Renal cortex interstitium (tissue), 15 donors: Measurements from ENCODE around the gene ZSWIM7. TPM values are rescaled to one million over a fixed set of nuclear protein-coding genes. Genes with fewer than 3 reads are reported as not detected.

Source experiments
- DNase-seq, 11 donors: peaks; one replicate each; pipeline ENCODE4 v3.0.0-alpha.2; 2013; ENCODE audit warnings: low read depth in 9 of 11, low spot score in 4 of 11; ENCODE audit errors: extremely low read depth in 1 of 11
- long read RNA-seq, 16 experiments: transcript quantifications; one replicate each; lab custom pipeline, GENCODE V29; 2026
- polyA plus RNA-seq, 3 donors: library from polyadenylated mRNA; unstranded; fragments of 120-200 nt; gene quantifications; one replicate each; pipeline ENCODE4 v1.2.1, GENCODE V29; 2013; ENCODE audit not compliant: insufficient read length in 3 of 3

ZSWIM7 gene, protein sequence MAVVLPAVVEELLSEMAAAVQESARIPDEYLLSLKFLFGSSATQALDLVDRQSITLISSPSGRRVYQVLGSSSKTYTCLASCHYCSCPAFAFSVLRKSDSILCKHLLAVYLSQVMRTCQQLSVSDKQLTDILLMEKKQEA
- polyA plus RNA-seq = 10 to 100 TPM; 41.2 to 64.2 (median 49.5) TPM
- long read RNA-seq, donor 1, partial matches to known transcripts = 6 of 14 reads
- long read RNA-seq, donor 1, other reads (novel, unspliced or antisense) = 0 of 14 reads
- long read RNA-seq, donor 2, partial matches to known transcripts = 0 of 8 reads
- long read RNA-seq, donor 2, other reads (novel, unspliced or antisense) = 0 of 8 reads
- long read RNA-seq, donor 3, transcript ZSWIM7-201 (5 exons, 2,008 nt) = major isoform, 8 of 18 reads
- long read RNA-seq, donor 3, partial matches to known transcripts = 0 of 18 reads
- long read RNA-seq, donor 3, other reads (novel, unspliced or antisense) = 0 of 18 reads
- long read RNA-seq, donor 4, transcript ZSWIM7-201 (5 exons, 2,008 nt) = major isoform, 7 of 14 reads
- long read RNA-seq, donor 4, partial matches to known transcripts = 0 of 14 reads
- long read RNA-seq, donor 4, other reads (novel, unspliced or antisense) = 0 of 14 reads
- long read RNA-seq, donor 5 = 0 reads
- long read RNA-seq, donor 6, partial matches to known transcripts = 29 of 56 reads
- long read RNA-seq, donor 6, other reads (novel, unspliced or antisense) = 18 of 56 reads
- long read RNA-seq, donor 7, partial matches to known transcripts = 10 of 21 reads
- long read RNA-seq, donor 7, other reads (novel, unspliced or antisense) = 0 of 21 reads
- long read RNA-seq, donor 8 = 0 reads
- long read RNA-seq, donor 9, transcript ZSWIM7-201 (5 exons, 2,008 nt) = major isoform, 5 of 11 reads
- long read RNA-seq, donor 9, partial matches to known transcripts = 0 of 11 reads
- long read RNA-seq, donor 9, other reads (novel, unspliced or antisense) = 0 of 11 reads
- long read RNA-seq, donor 10, transcript ZSWIM7-201 (5 exons, 2,008 nt) = minor isoform, 5 of 23 reads
- long read RNA-seq, donor 10, transcript ZSWIM7-212 (5 exons, 879 nt) = major isoform, 6 of 23 reads
- long read RNA-seq, donor 10, partial matches to known transcripts = 0 of 23 reads
- long read RNA-seq, donor 10, other reads (novel, unspliced or antisense) = 0 of 23 reads
- long read RNA-seq, donor 11, transcript ZSWIM7-201 (5 exons, 2,008 nt) = major isoform, 5 of 15 reads
- long read RNA-seq, donor 11, transcript ZSWIM7-205 (6 exons, 703 nt) = major isoform, 5 of 15 reads
- long read RNA-seq, donor 11, partial matches to known transcripts = 0 of 15 reads
- long read RNA-seq, donor 11, other reads (novel, unspliced or antisense) = 0 of 15 reads
- long read RNA-seq, donor 12, partial matches to known transcripts = 0 of 10 reads
- long read RNA-seq, donor 12, other reads (novel, unspliced or antisense) = 0 of 10 reads
- long read RNA-seq, donor 13 = 0 reads
- long read RNA-seq, donor 14, transcript ZSWIM7-201 (5 exons, 2,008 nt) = major isoform, 9 of 22 reads
- long read RNA-seq, donor 14, transcript ZSWIM7-205 (6 exons, 703 nt) = minor isoform, 5 of 22 reads
- long read RNA-seq, donor 14, partial matches to known transcripts = 0 of 22 reads
- long read RNA-seq, donor 14, other reads (novel, unspliced or antisense) = 0 of 22 reads
- long read RNA-seq, donor 15, transcript ZSWIM7-201 (5 exons, 2,008 nt) = major isoform, 5 of 10 reads
- long read RNA-seq, donor 15, partial matches to known transcripts = 0 of 10 reads
- long read RNA-seq, donor 15, other reads (novel, unspliced or antisense) = 0 of 10 reads
- long read RNA-seq, donor 16, transcript ZSWIM7-212 (5 exons, 879 nt) = minor isoform, 9 of 136 reads
- long read RNA-seq, donor 16, transcript ZSWIM7-201 (5 exons, 2,008 nt) = major isoform, 16 of 136 reads
- long read RNA-seq, donor 16, transcript ZSWIM7-203 (5 exons, 682 nt) = minor isoform, 5 of 136 reads
- long read RNA-seq, donor 16, transcript ZSWIM7-205 (6 exons, 703 nt) = minor isoform, 12 of 136 reads
- long read RNA-seq, donor 16, partial matches to known transcripts = 41 of 136 reads
- long read RNA-seq, donor 16, other reads (novel, unspliced or antisense) = 44 of 136 reads

DNA sequence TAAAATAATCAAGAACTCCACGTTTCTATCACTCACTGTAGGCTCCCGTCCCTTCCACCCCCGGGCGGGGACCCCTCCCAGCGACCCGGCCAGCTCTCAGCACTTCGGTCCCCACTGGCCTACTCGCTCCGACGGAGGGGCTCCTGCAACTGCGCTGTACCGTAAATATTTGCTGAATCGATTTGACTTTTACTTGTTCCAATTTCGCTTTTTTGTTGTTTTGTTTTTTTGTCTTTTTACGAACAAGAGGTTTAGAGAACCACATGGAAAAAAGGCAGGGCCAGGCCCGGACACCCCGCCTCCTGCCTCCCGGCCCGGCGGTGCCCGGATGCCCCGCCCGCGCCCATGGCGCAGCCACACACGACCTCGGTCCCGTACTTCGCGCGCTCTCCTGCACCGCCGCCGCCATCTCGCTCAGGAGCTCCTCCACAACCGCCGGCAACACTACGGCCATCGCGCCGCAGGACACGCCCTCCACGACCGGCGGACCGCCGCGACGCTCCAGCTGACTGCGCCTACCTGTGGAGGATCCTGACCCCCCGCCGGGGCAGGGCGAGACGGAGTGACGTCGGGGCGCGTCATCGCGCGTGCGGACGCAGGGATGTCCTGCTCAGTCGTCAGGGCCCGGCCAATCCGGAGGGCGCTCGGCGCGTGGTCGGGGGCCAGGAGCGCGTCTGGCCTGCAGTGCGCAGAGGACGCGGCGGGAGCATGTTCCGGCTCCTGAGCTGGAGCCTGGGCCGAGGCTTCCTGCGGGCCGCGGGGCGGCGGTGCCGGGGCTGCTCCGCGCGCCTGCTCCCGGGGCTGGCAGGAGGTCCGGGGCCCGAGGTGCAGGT, at the start of gene ZSWIM7, which contains the start of gene TTC19:
ZSWIM7 (minus strand) TSS at position 564 of the 833 bp plus-strand sequence; CDS start at position 454, 110 bp downstream.
TTC19 (plus strand) TSS at position 684 of the 833 bp plus-strand sequence; CDS start at position 709, 25 bp downstream.
- peak; percentile 83 to 94 (median 92) for DNase-seq

DNA sequence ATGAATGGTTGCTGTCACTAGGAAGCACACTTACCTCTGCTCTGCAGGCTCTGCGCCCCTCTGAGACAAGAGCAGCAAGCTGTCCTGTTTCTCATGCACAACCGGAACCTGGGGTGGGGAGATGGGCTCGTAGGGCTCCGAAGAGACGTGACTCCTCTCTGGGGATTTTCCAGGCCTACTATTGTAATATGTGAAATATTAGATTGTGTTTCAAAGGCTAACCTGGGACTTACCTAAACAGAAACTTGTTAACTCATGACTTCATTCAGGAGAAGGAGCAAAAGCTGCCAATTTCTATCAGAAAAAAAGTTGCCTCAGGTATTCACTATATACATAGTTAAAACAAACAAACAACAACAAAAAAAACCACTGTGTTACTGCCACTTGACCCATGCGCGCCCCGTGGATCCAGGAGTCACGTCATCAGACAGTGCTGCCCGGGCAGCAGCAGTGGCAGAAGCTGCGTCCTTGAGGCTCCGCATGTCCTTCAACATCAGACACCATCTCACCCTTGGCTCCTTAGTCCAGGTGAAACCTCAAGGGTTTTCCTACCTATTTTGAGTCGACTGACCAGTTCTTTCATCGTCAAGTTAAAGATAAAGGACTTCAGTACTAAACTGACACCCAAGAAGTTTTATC, 49.4 kb upstream of the ZSWIM7 start:
- no peak for DNase-seq

DNA sequence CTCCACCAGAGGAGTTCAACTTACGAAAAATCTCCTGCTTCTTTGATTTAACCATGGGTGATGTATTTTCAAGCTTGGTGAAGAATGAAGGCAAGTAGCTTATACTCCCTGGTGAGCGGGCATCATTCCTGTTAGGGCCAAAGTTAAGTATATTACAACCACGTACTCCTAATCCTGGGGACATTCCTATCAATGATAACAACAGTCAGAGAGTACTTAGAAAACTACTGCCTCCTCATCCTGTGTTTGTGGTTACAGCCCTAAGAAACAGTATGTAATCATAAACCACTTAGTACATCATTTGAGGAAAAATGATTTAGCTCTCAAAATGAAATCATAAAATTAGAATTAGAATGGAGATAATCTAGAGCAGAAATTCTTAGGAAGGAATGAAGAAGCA, 47.5 kb upstream of the ZSWIM7 start:
- DNase-seq = no peak

DNA sequence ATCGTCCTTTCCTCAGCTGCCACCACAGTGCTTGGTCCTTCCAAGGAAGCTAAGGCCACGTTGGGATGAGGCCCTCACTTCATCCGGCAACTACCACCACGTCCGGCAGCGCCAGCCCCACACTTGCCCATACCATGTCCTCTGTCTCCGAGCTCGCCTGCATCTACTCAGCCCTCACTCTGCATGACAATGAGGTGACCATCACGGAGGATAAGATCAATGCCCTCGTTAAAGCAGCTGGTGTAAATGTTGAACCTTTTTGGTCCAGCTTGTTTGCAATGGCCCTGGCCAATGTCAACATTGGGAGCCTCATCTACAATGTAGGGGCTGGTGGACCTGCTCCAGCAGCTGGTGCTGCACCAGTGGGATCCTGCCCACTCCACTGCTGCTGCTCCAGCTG, 45.0 kb upstream of the ZSWIM7 start:
- DNase-seq = no peak

DNA sequence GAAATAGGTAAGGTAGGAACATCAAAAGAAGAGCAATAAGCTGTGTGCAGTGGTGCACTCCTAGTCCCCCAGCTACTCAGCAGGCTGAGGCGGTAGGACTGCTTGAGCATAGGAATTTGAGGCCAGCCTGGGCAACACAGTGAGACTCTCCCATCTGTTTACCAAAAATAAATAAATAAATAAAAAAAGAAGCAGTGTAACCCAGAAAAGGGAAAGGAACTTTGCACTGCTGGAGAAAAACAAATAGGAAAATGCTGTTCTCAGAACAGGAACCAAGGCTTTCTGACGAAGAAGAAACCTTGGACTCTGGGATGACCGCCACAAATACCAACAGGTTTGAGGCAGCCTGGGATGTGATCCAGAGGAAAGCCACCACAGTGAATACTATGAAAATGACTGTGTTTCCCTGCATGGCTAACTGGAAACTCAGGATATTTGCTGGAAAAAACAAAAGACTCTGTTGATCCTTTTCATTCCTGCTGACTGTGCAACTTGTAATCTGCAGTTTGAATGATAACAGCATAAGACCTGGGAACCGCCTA, 41.3 kb upstream of the ZSWIM7 start:
- DNase-seq = peak in 1 of 11 donors; percentile 5

DNA sequence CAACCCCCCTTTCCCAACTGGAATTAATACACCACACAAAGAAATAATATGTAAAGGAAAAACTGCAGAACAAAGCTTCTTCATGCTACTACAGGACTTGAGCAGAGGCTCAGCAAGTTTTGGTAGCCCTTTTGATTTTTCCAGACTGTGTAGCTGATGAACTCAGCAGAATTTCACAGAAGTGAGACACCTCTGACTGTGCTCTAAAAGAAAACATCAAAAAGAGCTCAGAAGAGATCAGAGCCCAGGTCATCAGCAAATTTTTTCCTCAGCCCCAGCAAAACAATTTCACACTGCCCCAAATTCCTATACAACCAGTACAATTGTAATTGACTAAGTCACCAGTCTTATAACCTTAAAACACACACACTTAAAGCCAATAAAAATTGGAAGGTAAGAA, 38.1 kb upstream of the ZSWIM7 start:
- DNase-seq = no peak

DNA sequence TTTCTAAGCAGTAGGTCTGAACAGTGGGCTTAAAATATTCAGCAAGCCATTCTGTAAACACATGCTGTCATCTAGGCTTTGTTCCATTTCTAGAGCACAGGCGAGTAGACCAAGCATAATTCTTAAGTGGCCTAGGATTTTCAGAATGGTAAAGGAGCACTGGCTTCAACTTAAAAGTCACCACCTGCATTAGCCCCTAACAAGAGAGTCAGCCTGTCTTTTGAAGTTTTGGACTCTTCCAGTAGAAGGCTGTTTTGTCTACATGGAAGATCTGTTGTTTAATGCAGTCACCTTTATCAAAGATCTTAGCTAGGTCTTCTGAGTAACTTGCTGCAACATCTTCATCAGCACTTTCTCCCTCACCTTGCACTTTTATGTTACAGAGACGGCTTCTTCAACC, 36.8 kb upstream of the ZSWIM7 start:
- no peak for DNase-seq

DNA sequence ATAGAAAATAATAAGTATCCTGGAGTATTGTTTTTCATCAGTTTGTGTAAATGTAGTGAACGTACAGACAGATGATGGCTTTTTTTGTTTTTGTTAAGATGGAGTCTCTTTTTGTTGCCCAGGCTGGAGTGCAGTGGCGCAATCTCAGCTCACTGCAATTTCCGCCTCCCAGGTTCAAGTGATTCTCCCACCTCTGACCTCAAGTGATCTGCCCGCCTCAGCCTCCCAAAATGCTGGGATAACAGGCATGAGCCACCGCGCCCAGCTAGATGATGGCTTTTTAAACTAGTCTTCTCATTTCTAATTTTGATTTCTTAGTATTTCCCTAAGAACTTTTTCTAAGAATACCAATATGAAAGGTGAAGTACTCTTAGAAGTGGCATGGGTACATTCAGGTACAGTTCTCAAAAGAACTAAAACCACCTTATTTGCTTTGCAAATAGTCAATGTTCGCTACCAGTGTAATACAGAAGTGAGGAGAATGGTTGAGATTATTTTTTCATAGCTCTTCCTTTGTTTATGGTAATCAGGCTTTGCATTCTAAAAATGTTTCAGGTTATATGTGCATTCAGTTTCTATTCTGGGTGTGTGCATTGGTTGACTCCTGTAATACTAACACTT, 34.3 kb upstream of the ZSWIM7 start:
- no peak for DNase-seq

DNA sequence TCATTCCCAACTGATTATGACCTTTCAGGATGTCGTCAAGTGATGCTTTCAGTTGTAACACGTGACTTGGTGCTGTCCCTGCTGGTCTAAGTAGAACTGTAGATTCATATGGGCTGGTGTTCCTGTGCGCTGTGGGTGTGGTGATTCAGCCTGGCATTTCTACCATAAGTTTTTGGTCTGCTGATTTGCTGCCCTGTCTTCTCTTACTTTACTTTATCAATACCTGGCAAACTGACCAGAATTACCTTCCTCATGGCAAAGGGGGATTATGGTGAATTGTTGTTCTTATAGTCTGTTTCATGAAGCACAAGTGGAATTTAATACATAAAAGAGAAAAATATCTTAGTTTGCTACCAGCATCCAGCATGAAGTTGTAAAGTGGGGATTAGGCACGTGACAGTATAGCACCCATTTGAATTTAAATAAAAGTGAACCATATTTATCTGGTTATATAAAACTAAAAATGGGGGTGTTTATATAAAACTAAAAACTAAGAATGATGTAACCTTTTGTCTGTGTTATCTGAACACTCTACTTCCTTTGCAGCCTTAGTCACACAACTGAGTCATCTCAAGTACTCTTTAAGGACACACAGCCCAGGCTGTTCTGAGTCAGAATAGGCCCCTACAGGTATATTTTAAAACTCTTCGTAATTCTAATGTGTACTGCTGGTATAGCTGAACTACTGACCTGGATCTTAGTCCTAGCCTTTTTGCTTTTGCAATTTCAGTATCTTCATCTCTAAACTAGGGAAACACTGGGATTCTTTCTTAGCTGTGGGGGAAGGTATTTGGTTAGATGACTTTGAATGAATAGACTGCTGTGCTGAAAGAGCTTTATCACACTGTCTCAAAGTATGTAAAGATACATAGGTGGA, 28.4 kb upstream of the ZSWIM7 start:
- no peak for DNase-seq

DNA sequence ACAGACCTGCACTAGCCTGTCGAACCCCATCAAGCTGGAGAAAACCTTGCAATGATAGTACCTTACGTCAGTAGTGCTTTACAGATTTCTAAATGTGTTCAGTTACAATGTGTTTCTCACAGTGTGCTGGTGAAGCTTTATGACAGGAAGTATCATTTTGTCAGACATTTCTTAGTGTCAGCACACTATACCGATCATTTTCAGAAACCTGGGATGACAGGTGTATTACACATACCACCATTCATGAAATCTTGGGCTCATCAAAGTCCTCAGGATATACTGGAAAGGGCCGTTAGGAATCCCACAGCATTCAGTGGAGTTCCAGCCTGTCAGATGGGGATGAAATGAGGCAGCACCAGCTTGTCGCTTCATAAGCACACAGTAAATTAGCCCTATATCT, 27.4 kb upstream of the ZSWIM7 start:
- no peak for DNase-seq

DNA sequence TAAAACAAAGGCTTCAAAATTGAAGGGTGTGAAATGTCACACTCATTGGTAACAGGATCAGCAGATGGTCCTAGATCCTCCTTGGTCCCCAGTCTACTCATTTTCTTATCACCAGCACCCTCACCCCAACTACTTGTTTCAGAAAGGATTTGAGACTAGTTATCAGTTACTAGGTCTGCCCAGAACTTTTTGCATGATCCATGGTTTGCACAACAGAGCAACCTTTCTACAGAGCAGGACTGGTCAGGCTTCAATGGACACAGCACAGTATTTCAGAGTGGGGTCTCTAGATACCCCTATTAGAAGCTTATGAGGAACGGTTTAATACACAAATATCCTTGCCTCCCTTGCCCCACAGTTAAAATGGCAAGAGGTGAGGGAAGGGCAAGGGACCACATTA, 25.7 kb upstream of the ZSWIM7 start:
- no peak for DNase-seq

DNA sequence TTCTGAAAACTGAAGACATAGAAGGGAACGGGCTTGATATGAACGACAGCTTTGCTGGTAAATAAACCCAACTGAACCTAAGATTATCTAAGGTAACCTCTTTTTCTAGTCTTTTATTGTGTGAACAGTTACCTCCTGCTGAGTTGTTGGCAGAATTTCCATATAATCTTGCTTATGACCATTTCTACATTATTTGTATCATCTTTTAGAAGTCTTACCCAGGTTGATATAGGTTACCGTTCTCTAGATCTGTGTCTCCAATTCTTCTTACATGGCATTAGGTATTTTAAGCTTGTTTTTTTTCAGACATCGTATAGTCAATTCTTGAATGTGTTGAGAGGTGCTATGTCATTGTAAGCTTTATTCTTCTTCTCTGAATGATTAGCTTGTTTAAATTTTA, 24.4 kb upstream of the ZSWIM7 start:
- no peak for DNase-seq

DNA sequence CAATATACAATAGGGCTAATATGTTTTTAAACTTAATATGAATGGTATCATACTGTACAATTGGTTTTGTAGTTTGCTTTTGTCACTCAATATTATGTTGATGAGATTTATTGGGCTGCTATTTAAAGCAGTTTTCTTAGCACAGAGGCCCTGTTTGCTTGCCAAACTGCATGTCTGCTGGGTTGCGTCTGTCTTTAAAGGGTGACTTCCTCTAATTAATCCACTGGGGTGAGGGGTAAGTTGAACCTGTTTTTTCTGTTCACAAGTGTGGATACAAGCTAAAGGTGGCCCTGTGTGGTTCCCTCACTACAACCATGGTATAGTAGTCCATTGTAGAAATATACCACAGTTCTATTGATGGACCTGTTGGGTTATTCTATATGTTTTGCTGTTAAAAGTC, 19.8 kb upstream of the ZSWIM7 start:
- no peak for DNase-seq

DNA sequence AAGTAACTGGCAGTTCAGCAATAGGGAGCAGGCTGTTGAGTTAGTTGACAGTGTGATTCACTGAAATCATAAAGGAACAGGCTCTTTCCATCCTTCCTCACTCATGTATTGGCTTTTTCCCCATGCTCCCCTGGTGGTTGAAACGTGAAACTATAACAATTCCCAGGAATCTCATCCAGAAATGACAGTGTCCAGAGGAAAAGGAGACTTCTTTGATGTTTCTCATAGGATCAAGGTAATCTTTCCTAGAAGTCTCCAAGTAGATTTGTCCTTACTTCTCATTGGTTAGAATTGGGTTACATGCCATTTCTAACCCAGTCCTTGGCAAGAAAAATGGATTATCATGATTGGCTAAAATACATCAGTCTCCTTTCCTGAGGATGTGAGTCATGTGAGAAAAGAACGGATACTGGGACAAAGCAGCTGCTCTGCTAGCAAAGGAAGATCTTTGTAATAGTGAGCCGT, 14.5 kb upstream of the ZSWIM7 start:
- DNase-seq = no peak
